Measurements from ENCODE around the gene ANKRD16.

GRCh38 chr10:5862360-5862961, 27.2 kb downstream of the ANKRD16 start:
- TF ChIP-seq, protein P1, sequence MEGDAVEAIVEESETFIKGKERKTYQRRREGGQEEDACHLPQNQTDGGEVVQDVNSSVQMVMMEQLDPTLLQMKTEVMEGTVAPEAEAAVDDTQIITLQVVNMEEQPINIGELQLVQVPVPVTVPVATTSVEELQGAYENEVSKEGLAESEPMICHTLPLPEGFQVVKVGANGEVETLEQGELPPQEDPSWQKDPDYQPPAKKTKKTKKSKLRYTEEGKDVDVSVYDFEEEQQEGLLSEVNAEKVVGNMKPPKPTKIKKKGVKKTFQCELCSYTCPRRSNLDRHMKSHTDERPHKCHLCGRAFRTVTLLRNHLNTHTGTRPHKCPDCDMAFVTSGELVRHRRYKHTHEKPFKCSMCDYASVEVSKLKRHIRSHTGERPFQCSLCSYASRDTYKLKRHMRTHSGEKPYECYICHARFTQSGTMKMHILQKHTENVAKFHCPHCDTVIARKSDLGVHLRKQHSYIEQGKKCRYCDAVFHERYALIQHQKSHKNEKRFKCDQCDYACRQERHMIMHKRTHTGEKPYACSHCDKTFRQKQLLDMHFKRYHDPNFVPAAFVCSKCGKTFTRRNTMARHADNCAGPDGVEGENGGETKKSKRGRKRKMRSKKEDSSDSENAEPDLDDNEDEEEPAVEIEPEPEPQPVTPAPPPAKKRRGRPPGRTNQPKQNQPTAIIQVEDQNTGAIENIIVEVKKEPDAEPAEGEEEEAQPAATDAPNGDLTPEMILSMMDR (IDR thresholded peaks at IDR 0.05) = no peak
- no peak for TF ChIP-seq POLR2A (IDR thresholded peaks at IDR 0.05)

Data from body of pancreas (tissue), 4 donors.